ENCODE measurements around the gene GDPGP1.
"Not testable (repeated sequence)": the region's sequence is repeated elsewhere in the genome, so short reads cannot be mapped to it uniquely, and the experiment has no call there.

Gene GDPGP1, protein sequence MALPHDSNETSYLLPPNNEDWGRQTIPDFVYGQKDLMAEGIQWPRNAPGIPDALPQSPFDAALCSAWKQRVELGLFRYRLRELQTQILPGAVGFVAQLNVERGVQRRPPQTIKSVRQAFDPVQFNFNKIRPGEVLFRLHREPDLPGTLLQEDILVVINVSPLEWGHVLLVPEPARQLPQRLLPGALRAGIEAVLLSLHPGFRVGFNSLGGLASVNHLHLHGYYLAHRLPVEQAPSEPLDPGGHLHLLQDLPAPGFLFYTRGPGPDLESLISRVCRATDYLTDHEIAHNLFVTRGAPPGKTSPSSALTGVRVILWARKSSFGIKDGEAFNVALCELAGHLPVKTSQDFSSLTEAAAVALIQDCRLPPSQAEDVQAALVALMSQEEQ

DNA sequence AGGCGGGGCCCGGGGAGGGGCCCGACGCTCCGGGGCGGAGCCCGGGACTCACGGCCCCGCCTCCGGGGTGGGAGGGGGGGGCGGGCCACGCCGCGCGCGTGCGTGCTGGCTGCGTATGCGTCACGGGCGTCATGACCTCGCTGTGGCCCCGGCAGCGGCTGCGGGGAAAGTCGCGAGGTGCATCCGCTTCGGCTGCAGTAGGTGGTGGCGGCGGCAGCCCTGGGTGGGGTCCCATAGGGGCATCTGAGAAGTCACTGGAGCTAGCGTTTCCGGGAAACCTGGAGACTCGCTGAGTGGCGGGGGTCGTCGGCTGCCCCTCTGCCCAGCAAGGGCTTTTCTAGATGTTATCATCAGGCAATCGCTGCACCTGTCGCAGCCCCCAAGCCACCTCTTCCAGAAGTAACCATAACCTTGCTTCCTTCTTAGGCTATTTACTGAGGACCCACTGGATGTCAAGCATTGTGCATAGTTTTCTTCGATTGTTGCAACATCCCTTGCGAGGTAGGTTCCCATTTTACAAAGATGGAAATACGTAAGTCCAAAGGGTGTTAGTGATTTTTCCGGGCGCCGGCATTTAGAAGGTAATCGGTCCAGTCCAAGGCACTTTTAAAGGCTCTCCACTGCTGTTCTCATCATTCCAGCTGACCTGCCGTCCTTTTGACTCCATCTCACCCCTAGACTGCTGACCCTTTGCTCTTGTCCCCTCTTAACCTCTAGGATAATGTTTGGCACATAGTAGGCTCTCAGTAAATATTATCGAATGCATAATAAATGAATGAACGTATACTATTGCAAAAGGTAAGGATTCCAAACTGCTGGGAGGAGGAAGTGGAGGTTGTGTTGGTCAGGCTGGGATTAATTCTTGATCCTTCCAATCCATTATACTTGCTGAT, at the start of gene GDPGP1:
GDPGP1 (plus strand) TSS at position 114 of the 893 bp plus-strand sequence. CDS start 6,700 bp downstream, outside the sequence.
- H3K27ac Mint-ChIP-seq, result peak within 1 kb of the TSS; percentile 87
- peaks cover 44% of the 10 kb centered on the region for H3K36me3 Mint-ChIP-seq
- no peaks in the 10 kb centered on the region for H3K9me3 Mint-ChIP-seq
- ATAC-seq, result no peak
- H3K4me1 Mint-ChIP-seq, result peaks cover 49% of the 10 kb centered on the region
- H3K27me3 Mint-ChIP-seq, result no peaks in the 10 kb centered on the region
- H3K4me3 Mint-ChIP-seq, result peak within 1 kb of the TSS; percentile 94

GRCh38 chr15:90184786-90185704, 49.0 kb upstream of the GDPGP1 start:
- peak overlapping the region; percentile 73 for H3K27ac Mint-ChIP-seq

GRCh38 chr15:90187257-90187868, 46.6 kb upstream of the GDPGP1 start:
- Mint-ChIP-seq H3K36me3 (no peaks in the 10 kb centered on the region), H3K9me3 (no peaks in the 10 kb centered on the region), H3K27me3 (no peaks in the 10 kb centered on the region), H3K4me1 (peaks cover 68% of the 10 kb centered on the region), H3K4me3 (no peak overlapping the region), H3K27ac (peak overlapping the region; percentile 82)
- ATAC-seq, result no peak

More at GRCh38 chr15:90184786-90185704, 49.0 kb upstream of the GDPGP1 start:
- no peaks in the 10 kb centered on the region for H3K36me3 Mint-ChIP-seq
- H3K9me3 Mint-ChIP-seq, result no peaks in the 10 kb centered on the region
- H3K4me3 Mint-ChIP-seq, result peak overlapping the region; percentile 83
- ATAC-seq, result peak; percentile 91
- H3K27me3 Mint-ChIP-seq, result no peaks in the 10 kb centered on the region
- peaks cover 56% of the 10 kb centered on the region for H3K4me1 Mint-ChIP-seq

DNA sequence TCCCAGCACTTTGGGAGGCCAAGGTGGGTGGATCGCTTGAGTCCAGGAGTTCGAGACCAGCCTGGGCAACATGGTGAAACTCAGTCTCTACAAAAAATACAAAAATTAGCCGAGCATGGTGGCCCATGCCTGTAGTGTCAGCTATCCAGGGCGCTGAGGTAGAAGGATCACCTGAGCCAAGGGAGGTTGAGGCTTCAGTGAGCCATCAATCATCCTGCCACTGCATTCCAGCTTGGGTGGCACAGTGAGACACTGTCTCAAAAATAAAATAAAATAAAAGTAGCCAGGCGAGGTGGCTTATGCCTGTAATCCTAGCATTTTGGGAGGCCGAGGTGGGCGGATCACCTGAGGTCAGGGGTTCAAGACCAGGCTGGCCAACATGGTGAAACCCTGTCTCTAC, 45.9 kb upstream of the GDPGP1 start:
- H3K4me1 Mint-ChIP-seq, result peaks cover 75% of the 10 kb centered on the region
- H3K9me3 Mint-ChIP-seq, ATAC-seq, H3K36me3 Mint-ChIP-seq, H3K27ac Mint-ChIP-seq, H3K27me3 Mint-ChIP-seq, H3K4me3 Mint-ChIP-seq: not testable (repeated sequence)

- H3K27ac Mint-ChIP-seq, result peak overlapping the region; percentile 96
- peaks cover 76% of the 10 kb centered on the region for H3K4me1 Mint-ChIP-seq
- no peak for ATAC-seq
- H3K27me3 Mint-ChIP-seq, result no peaks in the 10 kb centered on the region
- H3K4me3 Mint-ChIP-seq, result peak overlapping the region; percentile 6
- H3K36me3 Mint-ChIP-seq, result no peaks in the 10 kb centered on the region
- no peaks in the 10 kb centered on the region for H3K9me3 Mint-ChIP-seq
Measured at GRCh38 chr15:90188914-90189748, 44.9 kb upstream of the GDPGP1 start.

DNA sequence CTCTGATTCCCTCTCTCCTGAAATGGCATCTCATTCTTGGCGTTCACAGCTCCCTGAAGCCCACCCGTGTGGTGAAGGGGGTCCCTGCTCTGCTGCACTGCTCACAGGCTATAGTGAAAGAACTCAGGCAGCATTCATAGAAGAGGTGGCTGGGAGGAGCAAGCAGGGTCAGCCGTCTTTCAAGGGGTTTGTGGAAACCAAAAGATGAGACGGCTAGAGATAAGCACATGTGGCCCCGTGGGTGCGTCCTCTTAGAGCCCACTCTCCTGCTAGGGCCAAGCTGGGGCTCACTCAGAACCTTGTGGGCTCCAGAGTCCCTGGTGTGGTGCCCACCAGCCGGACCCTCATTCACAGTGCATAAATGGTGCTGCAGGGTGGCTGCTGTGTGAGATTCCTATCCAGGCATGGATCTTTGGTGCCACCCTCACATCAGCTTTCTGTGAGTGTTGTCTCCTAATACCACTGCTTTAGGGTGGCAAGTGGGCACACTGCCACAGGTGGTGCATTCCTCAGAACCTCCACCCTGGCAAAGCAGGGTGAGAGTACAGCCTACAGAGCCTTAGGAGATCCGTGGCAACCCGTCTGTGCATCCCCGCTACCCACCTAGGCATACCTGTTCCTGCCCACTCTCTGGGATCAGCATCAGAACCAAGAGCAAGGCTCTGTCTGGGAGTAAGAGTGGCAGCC, 44.1 kb upstream of the GDPGP1 start:
- H3K9me3 Mint-ChIP-seq, result no peaks in the 10 kb centered on the region
- H3K36me3 Mint-ChIP-seq, result no peaks in the 10 kb centered on the region
- no peak for ATAC-seq
- H3K27me3 Mint-ChIP-seq, result no peaks in the 10 kb centered on the region
- peak overlapping the region; percentile 83 for H3K4me3 Mint-ChIP-seq
- peaks cover 78% of the 10 kb centered on the region for H3K4me1 Mint-ChIP-seq
- peak overlapping the region; percentile 96 for H3K27ac Mint-ChIP-seq

- Mint-ChIP-seq H3K27ac (peak overlapping the region; percentile 96), H3K27me3 (no peaks in the 10 kb centered on the region), H3K36me3 (no peaks in the 10 kb centered on the region), H3K9me3 (no peaks in the 10 kb centered on the region), H3K4me1 (peaks cover 80% of the 10 kb centered on the region), H3K4me3 (peak overlapping the region; percentile 83)
- peak; percentile 92 for ATAC-seq
Measured at GRCh38 chr15:90190606-90191343, 43.2 kb upstream of the GDPGP1 start.

- no peaks in the 10 kb centered on the region for H3K27me3 Mint-ChIP-seq
- H3K36me3 Mint-ChIP-seq, result no peaks in the 10 kb centered on the region
- no peaks in the 10 kb centered on the region for H3K9me3 Mint-ChIP-seq
- peak overlapping the region; percentile 83 for H3K4me3 Mint-ChIP-seq
- ATAC-seq, result peak; percentile 55
- H3K4me1 Mint-ChIP-seq, result peaks cover 80% of the 10 kb centered on the region
- H3K27ac Mint-ChIP-seq, result peak overlapping the region; percentile 96
Measured at GRCh38 chr15:90191344-90191687, 42.7 kb upstream of the GDPGP1 start.

GRCh38 chr15:90191794-90192509, 42.1 kb upstream of the GDPGP1 start:
- H3K4me1 Mint-ChIP-seq, result peaks cover 84% of the 10 kb centered on the region
- H3K27me3 Mint-ChIP-seq, result no peaks in the 10 kb centered on the region
- no peaks in the 10 kb centered on the region for H3K36me3 Mint-ChIP-seq
- peak overlapping the region; percentile 83 for H3K4me3 Mint-ChIP-seq
- peak overlapping the region; percentile 96 for H3K27ac Mint-ChIP-seq
- H3K9me3 Mint-ChIP-seq, result no peaks in the 10 kb centered on the region
- peak; percentile 91 for ATAC-seq

- peak overlapping the region; percentile 83 for H3K4me3 Mint-ChIP-seq
- H3K9me3 Mint-ChIP-seq, result no peaks in the 10 kb centered on the region
- H3K27me3 Mint-ChIP-seq, result no peaks in the 10 kb centered on the region
- H3K4me1 Mint-ChIP-seq, result peaks cover 77% of the 10 kb centered on the region
- H3K36me3 Mint-ChIP-seq, result no peaks in the 10 kb centered on the region
- H3K27ac Mint-ChIP-seq, result peak overlapping the region; percentile 96
- ATAC-seq, result no peak
Measured at GRCh38 chr15:90192961-90193786, 40.8 kb upstream of the GDPGP1 start.

GRCh38 chr15:90194655-90195054, 39.4 kb upstream of the GDPGP1 start:
- Mint-ChIP-seq H3K27ac (peak overlapping the region; percentile 96), H3K4me1 (peaks cover 81% of the 10 kb centered on the region), H3K27me3 (no peaks in the 10 kb centered on the region), H3K36me3 (no peaks in the 10 kb centered on the region), H3K4me3 (no peak overlapping the region), H3K9me3 (no peaks in the 10 kb centered on the region)
- ATAC-seq, result no peak

Measured in stimulated activated memory B cell treated with anti-CD40 and anti-IgM and Interleukin-4, amounts not matched to agents 10 μg/mL and 1 μg/mL and 100 μg/mL, for 72 hours (primary cell).